Measurements from ENCODE around the gene SMIM9.
A peak's percentile ranks its signal among the peaks of the same experiment; 100 is the strongest.

Gene SMIM9

GRCh38 chrX:154812341-154813101, 21.9 kb downstream of the SMIM9 start:
- Histone ChIP-seq H3K27ac (no peak overlapping the region), H3K36me3 (no peaks in the 10 kb centered on the region), H3K27me3 (no peaks in the 10 kb centered on the region), H3K4me1 (ENCODE audit: control insufficient read depth in 1 of 2, insufficient read depth in 1 of 2, low read depth in 1 of 2, low read length in 1 of 2) (no peaks in the 10 kb centered on the region), H3K9me3 (no peaks in the 10 kb centered on the region), H3K4me3 (ENCODE audit: low read depth in 1 of 2, low read length in 1 of 2) (no peak overlapping the region)
- TF ChIP-seq, protein P1, sequence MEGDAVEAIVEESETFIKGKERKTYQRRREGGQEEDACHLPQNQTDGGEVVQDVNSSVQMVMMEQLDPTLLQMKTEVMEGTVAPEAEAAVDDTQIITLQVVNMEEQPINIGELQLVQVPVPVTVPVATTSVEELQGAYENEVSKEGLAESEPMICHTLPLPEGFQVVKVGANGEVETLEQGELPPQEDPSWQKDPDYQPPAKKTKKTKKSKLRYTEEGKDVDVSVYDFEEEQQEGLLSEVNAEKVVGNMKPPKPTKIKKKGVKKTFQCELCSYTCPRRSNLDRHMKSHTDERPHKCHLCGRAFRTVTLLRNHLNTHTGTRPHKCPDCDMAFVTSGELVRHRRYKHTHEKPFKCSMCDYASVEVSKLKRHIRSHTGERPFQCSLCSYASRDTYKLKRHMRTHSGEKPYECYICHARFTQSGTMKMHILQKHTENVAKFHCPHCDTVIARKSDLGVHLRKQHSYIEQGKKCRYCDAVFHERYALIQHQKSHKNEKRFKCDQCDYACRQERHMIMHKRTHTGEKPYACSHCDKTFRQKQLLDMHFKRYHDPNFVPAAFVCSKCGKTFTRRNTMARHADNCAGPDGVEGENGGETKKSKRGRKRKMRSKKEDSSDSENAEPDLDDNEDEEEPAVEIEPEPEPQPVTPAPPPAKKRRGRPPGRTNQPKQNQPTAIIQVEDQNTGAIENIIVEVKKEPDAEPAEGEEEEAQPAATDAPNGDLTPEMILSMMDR (IDR thresholded peaks at IDR 0.05), result no peak

- Histone ChIP-seq H3K36me3 (no peaks in the 10 kb centered on the region), H3K4me1 (ENCODE audit: control insufficient read depth in 1 of 2, insufficient read depth in 1 of 2, low read depth in 1 of 2, low read length in 1 of 2) (peaks cover 6 to 7% of the 10 kb centered on the region in 2 experiments), H3K27me3 (no peaks in the 10 kb centered on the region), H3K9me3 (no peaks in the 10 kb centered on the region), H3K27ac (no peak overlapping the region), H3K4me3 (ENCODE audit: low read depth in 1 of 2, low read length in 1 of 2) (no peak overlapping the region)
- TF ChIP-seq, protein P1 (IDR thresholded peaks at IDR 0.05), result no peak
Observed at GRCh38 chrX:154809939-154810665, 24.4 kb downstream of the SMIM9 start.

DNA sequence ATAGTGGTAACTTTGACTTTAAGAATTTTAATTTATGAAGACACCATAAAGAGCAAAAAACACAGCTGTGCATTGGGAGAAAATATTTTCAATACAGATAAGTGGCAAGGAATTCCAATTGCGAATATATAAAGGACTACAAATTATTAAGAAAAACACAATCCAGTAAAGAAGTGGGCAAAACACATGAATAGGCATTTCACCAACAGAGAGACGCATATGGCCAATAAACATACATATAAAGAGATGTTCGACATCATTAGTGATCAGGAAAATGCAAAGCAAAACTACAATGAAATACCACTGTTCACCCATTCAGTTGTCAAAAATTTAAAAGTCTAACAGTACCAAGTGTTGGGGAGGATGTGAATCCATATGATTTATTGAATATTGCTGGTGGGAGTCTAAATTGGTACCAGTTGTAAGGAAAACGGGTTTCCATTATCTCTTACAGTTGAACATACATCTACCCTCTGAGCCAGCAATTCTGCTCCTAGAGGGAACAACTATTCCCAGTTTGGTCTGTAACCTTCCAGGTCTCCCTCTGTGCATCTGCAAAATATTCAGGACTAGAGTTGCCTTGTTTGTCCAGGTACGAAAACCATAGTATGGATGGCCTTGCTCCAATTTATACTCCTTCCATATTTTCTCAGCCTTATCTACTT, 27.5 kb downstream of the SMIM9 start:
- Histone ChIP-seq H3K4me3 (ENCODE audit: low read depth in 1 of 2, low read length in 1 of 2) (no peak overlapping the region), H3K27me3 (no peaks in the 10 kb centered on the region), H3K9me3 (no peaks in the 10 kb centered on the region), H3K27ac (no peak overlapping the region), H3K4me1 (ENCODE audit: control insufficient read depth in 1 of 2, insufficient read depth in 1 of 2, low read depth in 1 of 2, low read length in 1 of 2) (peaks cover 29 to 30% of the 10 kb centered on the region in 2 experiments), H3K36me3 (no peaks in the 10 kb centered on the region)
- TF ChIP-seq, protein P1 (IDR thresholded peaks at IDR 0.05), result no peak

GRCh38 chrX:154805696-154806091, 28.8 kb downstream of the SMIM9 start:
- peak overlapping the region; percentile 97 for H3K27ac ChIP-seq
- H3K27me3 ChIP-seq, result no peaks in the 10 kb centered on the region
- TF ChIP-seq, protein P1 (IDR thresholded peaks at IDR 0.05), result no peak
- no peaks in the 10 kb centered on the region for H3K9me3 ChIP-seq
- H3K36me3 ChIP-seq, result no peaks in the 10 kb centered on the region
- H3K4me3 ChIP-seq (ENCODE audit: low read depth in 1 of 2, low read length in 1 of 2), result peak overlapping the region; percentile 80 to 86
- H3K4me1 ChIP-seq (ENCODE audit: control insufficient read depth in 1 of 2, insufficient read depth in 1 of 2, low read depth in 1 of 2, low read length in 1 of 2), result peaks cover 40 to 42% of the 10 kb centered on the region in 2 experiments

DNA sequence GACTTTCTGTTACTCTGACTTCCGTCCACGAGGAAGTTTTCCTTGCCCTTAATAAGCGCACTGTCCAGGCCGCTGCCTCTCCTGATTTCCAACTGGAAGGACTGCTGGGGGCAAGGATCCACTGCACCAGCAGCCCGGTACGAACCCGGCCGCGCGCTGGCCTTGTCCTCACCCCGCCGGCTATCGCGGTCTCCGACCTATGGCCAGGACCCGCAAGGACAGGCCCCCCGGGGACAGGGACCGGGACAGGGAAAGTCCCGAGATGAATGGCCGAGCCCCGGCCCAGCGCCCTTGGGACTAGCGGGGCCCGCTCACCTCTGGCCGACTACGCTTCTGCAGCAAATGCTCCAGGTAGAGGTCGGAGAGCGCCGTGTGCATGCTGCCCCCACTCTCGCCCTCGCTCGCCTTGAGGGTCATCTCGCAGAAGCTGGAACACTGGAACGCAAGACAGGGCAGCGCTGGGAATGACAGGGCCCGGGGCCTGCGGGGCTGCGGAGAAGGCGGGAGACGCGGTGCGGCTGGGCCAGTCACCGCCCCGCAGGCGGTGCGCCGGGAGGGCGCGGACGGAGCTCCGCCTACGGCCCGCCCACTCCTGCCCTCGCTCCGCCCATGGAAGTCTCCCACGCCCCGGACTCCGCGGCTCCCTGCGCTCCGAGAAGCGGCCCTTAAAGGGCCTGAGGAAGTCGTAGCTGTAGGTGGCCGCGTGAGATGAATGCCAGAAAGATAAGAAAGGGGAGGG, 29.3 kb downstream of the SMIM9 start, which contains the start of gene MPP1:
Gene MPP1, minus strand, starts transcription at position 529 of the 739 bp plus-strand sequence. Its CDS starts 112 bp downstream, at position 417.
- H3K4me3 ChIP-seq (ENCODE audit: low read depth in 1 of 2, low read length in 1 of 2), result peak within 1 kb of the TSS; percentile 80 to 86
- H3K4me1 ChIP-seq (ENCODE audit: control insufficient read depth in 1 of 2, insufficient read depth in 1 of 2, low read depth in 1 of 2, low read length in 1 of 2), result peaks cover 46 to 48% of the 10 kb centered on the region in 2 experiments
- H3K27me3 ChIP-seq, result no peaks in the 10 kb centered on the region

More for the DNA sequence above, 29.3 kb downstream of the SMIM9 start, which contains the start of gene MPP1:
- no peaks in the 10 kb centered on the region for H3K9me3 ChIP-seq
- H3K27ac ChIP-seq, result peak within 1 kb of the TSS; percentile 97
- TF ChIP-seq, protein P1 (IDR thresholded peaks at IDR 0.05), result peak; percentile 33
- H3K36me3 ChIP-seq, result no peaks in the 10 kb centered on the region
